ENCODE data around the gene PRKCB.

DNA sequence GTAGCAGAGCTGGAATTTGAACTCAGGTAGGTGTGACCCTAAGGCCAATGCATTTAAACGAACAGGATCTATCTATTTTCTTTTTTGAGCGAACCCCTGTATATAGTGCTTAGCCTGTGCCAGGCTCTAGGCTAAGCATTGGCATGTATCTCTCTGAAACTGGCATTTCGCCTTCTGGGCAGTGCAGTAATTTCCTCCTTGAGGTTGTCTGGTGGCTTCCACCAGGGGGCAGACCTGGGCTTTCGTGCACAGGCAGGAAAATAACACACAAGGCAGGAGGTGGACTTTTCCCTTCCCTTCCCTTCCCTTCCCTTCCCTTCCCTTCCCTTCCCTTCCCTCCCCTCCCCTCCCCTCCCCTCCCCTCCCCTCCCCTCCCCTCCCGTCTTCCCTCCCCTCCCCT is 34.4 kb upstream of the PRKCB start:
- TF ChIP-seq, protein P1, sequence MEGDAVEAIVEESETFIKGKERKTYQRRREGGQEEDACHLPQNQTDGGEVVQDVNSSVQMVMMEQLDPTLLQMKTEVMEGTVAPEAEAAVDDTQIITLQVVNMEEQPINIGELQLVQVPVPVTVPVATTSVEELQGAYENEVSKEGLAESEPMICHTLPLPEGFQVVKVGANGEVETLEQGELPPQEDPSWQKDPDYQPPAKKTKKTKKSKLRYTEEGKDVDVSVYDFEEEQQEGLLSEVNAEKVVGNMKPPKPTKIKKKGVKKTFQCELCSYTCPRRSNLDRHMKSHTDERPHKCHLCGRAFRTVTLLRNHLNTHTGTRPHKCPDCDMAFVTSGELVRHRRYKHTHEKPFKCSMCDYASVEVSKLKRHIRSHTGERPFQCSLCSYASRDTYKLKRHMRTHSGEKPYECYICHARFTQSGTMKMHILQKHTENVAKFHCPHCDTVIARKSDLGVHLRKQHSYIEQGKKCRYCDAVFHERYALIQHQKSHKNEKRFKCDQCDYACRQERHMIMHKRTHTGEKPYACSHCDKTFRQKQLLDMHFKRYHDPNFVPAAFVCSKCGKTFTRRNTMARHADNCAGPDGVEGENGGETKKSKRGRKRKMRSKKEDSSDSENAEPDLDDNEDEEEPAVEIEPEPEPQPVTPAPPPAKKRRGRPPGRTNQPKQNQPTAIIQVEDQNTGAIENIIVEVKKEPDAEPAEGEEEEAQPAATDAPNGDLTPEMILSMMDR (conservative IDR thresholded peaks at IDR 0.05; ENCODE audit: low read depth, low read length): peak; percentile 56
- TF ChIP-seq EZH2 (IDR thresholded peaks at IDR 0.05; ENCODE audit: low read length, unreplicated experiment): no peak

Data from PC-3 (cell line).